Measurements from ENCODE around the gene ADIPOR2.
"Not testable (repeated sequence)": the region's sequence is repeated elsewhere in the genome, so short reads cannot be mapped to it uniquely, and the experiment has no call there.

Gene ADIPOR2

GRCh38 chr12:1702713-1703112 is 11.8 kb downstream of the ADIPOR2 start:
- Histone ChIP-seq H3K36me3 (no peaks in the 10 kb centered on the region), H3K4me3 (no peak overlapping the region), H3K9me3 (no peaks in the 10 kb centered on the region), H3K27me3 (no peaks in the 10 kb centered on the region), H3K27ac (no peak overlapping the region), H3K4me1 (peaks cover 0 to 25% (median 5%) of the 10 kb centered on the region in 4 donors)
- TF ChIP-seq CTCF (IDR thresholded peaks at IDR 0.05) = no peak
- DNase-seq = no peak
- intact Hi-C loops (cut with DNase I; ENCODE audit: low total_unique reads) = no loop called here

GRCh38 chr12:1703771-1704722 is 13.2 kb downstream of the ADIPOR2 start:
- no peak overlapping the region for H3K27ac ChIP-seq
- H3K36me3 ChIP-seq = no peaks in the 10 kb centered on the region

GRCh38 chr12:1705774-1706631 is 15.1 kb downstream of the ADIPOR2 start:
- Histone ChIP-seq H3K27me3 (no peaks in the 10 kb centered on the region), H3K36me3 (no peaks in the 10 kb centered on the region), H3K27ac (no peak overlapping the region), H3K9me3 (no peaks in the 10 kb centered on the region), H3K4me1 (peaks cover 0 to 23% (median 7%) of the 10 kb centered on the region in 4 donors), H3K4me3 (no peak overlapping the region)
- DNase-seq = no peak
- no peak for TF ChIP-seq CTCF (IDR thresholded peaks at IDR 0.05)
- intact Hi-C loops (cut with DNase I; ENCODE audit: low total_unique reads) = no loop called here

More at GRCh38 chr12:1703771-1704722, 13.2 kb downstream of the ADIPOR2 start:
- no peak for DNase-seq
- Histone ChIP-seq H3K9me3 (no peaks in the 10 kb centered on the region), H3K27me3 (no peaks in the 10 kb centered on the region), H3K4me1 (peaks cover 0 to 23% (median 5%) of the 10 kb centered on the region in 4 donors), H3K4me3 (no peak overlapping the region)
- TF ChIP-seq CTCF (IDR thresholded peaks at IDR 0.05) = no peak
- intact Hi-C loops (cut with DNase I; ENCODE audit: low total_unique reads) = no loop called here

- intact Hi-C loops (cut with DNase I; ENCODE audit: low total_unique reads) = no loop called here
- no peak for TF ChIP-seq CTCF (IDR thresholded peaks at IDR 0.05)
- Histone ChIP-seq H3K9me3 (no peaks in the 10 kb centered on the region), H3K27me3 (no peaks in the 10 kb centered on the region), H3K27ac (no peak overlapping the region), H3K4me1 (peaks cover 0 to 28% (median 7%) of the 10 kb centered on the region in 4 donors), H3K36me3 (no peaks in the 10 kb centered on the region), H3K4me3 (no peak overlapping the region)
- DNase-seq = no peak
Measured at GRCh38 chr12:1706632-1706980, 15.7 kb downstream of the ADIPOR2 start.

- no peak overlapping the region for H3K4me3 ChIP-seq
- no peak overlapping the region for H3K27ac ChIP-seq
- H3K27me3 ChIP-seq = no peaks in the 10 kb centered on the region
- H3K4me1 ChIP-seq = peaks cover 0 to 32% (median 7%) of the 10 kb centered on the region in 4 donors
- no peaks in the 10 kb centered on the region for H3K36me3 ChIP-seq
- intact Hi-C loops (cut with DNase I; ENCODE audit: low total_unique reads) = no loop called here
- TF ChIP-seq CTCF (IDR thresholded peaks at IDR 0.05) = no peak
- H3K9me3 ChIP-seq = no peaks in the 10 kb centered on the region
- no peak for DNase-seq
Measured at GRCh38 chr12:1707051-1707450, 16.2 kb downstream of the ADIPOR2 start.

- intact Hi-C loops (cut with DNase I; ENCODE audit: low total_unique reads); H3K9me3 ChIP-seq; H3K4me3 ChIP-seq; H3K36me3 ChIP-seq; H3K27me3 ChIP-seq; DNase-seq; H3K27ac ChIP-seq: not testable (repeated sequence)
- peaks cover 0 to 30% (median 7%) of the 10 kb centered on the region in 4 donors for H3K4me1 ChIP-seq
Measured at GRCh38 chr12:1709968-1710367, 19.1 kb downstream of the ADIPOR2 start.

GRCh38 chr12:1710870-1711269 is 20.0 kb downstream of the ADIPOR2 start:
- H3K27me3 ChIP-seq; H3K4me3 ChIP-seq; H3K27ac ChIP-seq; intact Hi-C loops (cut with DNase I; ENCODE audit: low total_unique reads); H3K9me3 ChIP-seq; DNase-seq: not testable (repeated sequence)
- Histone ChIP-seq H3K36me3 (peaks cover 0 to 10% (median 6%) of the 10 kb centered on the region in 3 donors), H3K4me1 (peaks cover 0 to 23% (median 6%) of the 10 kb centered on the region in 4 donors)

GRCh38 chr12:1711536-1712211 is 20.8 kb downstream of the ADIPOR2 start:
- DNase-seq; H3K9me3 ChIP-seq; H3K27ac ChIP-seq; intact Hi-C loops (cut with DNase I; ENCODE audit: low total_unique reads); H3K4me3 ChIP-seq; H3K27me3 ChIP-seq: not testable (repeated sequence)
- H3K4me1 ChIP-seq = peaks cover 0 to 19% (median 10%) of the 10 kb centered on the region in 4 donors
- peaks cover 0 to 10% (median 6%) of the 10 kb centered on the region in 3 donors for H3K36me3 ChIP-seq
